Myocyte (in vitro differentiated cells): ENCODE measurements around the gene SMYD5. TPM values are rescaled to one million over a fixed set of nuclear protein-coding genes. Genes with fewer than 3 reads are reported as not detected.
"Not testable (repeated sequence)": the region's sequence is repeated elsewhere in the genome, so short reads cannot be mapped to it uniquely, and the experiment has no call there.

Experiments used
- DNase-seq: peaks from one replicate; pipeline ENCODE4 v3.0.0-alpha.2; 2012; ENCODE audit warnings: low read depth
- total RNA-seq: library from RNA; depleted of rRNA; stranded (reverse); fragments of >200 nt; gene quantifications from 2 replicates; pipeline ENCODE4 v1.2.3, GENCODE V29; 2014

SMYD5 gene
- total RNA-seq, 1 donor from 2014 or later = 18.9 TPM

DNA sequence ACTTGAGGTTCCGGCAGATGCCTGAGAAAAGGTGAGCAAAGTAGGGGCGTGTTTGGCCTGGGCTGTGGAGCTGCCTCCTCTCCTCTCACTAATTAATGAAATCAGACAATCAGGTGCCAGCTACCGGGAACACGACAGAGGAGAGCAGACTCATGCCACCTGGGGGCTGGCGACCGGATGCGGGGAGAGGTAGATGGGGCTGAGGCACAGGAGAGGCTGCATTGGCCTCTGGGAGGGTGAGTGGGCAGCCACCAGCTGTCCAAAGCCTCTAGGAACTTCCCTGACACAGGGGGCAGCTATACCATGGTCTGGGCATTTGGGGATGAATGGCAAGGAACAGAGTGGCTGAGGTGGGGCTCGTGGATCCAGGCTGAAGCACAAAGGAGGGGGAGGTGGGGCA lies 45.2 kb downstream of the SMYD5 start:
- no peak for DNase-seq

- DNase-seq = no peak
Observed at GRCh38 chr2:73259704-73260337, 45.8 kb downstream of the SMYD5 start.

DNA sequence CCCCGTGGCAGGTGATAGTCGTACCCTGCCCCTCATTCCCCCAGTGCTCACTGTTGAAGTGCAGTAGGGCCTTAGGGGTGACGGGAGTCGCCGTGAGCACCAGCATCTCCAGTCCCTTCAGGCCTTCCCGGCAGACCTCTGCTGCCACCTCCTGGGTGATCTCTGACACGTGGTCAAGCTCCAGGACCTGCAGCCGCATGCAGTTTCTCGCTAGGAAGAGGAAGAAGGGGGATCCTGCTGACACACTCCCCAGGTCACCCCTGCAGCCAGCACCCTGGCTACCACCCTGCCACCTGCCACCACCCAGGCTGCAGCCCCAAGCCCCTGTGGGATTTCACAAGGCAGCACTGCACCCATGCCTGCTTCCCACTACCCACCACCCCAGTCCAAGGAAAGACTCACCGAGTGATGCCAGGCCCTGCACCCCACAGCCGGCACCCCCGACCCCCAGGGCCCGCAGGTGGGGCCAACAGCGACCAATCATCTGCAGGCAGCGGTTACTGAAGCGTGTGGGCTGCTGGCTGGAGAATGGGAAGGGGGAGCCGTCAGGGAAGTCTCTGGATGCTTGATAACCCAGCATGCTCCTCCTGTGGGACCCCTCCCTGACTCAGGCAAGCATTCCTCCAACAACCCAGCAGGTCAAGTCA lies 46.4 kb downstream of the SMYD5 start:
- peak; percentile 64 for DNase-seq

DNA sequence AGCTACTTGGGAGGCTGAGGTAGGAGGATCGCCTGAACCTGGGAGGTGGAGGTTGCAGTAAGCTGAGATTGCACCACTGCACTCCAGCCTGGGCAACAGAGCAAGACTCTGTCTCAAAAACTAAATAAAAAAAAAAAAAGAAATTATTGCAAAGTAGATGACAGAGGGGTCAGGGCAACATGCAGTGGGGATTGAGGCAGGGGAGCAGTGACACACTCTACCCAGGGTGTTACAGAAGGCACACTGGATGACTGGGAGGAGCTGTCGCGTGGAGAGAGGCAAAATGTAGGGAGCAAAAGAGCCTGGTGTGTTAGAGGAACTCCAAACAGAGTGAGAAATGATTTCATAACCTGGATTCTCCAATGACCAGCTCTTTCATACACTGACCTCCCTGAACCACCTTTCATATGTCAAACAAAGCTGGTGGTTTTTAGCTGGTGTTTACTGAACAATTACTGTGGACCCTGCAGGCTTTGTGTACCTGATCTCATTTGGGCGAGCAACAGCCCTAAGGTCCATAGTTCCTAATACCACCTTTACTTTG lies 48.1 kb downstream of the SMYD5 start:
- DNase-seq = no peak

DNA sequence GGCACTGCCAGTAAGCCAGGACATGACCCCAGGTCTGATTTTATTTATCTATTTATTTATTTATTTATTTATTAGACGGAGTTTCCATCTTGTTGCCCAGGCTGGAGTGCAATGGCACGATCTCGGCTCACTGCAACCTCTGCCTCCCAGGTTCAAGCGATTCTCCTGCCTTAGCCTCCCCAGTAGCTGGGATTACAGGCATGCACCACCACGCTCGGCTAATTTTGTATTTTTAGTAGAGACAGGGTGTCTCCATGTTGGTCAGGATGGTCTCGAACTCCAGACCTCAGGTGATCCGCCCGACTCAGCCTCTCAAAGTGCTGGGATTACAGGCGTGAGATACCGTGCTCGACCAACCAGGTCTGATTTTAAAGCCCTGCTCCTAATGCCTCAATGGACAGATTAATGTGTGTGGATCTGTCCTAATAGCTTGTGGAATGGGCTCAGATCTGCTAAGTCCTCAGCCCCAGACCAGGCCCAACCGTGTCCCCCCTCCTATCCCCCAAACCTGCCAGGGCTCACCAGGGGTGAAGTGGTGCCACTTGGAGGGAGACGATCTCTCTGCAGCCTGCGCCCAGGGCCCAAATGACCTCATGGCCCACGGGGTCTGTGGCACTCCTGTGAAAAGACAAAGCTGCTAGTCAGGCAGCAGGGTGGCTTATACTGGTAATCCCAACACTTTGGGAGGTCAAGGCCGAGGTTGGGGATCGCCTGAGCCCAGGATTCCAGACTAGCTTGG lies 48.8 kb downstream of the SMYD5 start:
- DNase-seq = not testable (repeated sequence)

- DNase-seq = no peak
Observed at GRCh38 chr2:73263540-73264331, 49.7 kb downstream of the SMYD5 start.

GRCh38 chr2:73264332-73264606 lies 50.2 kb downstream of the SMYD5 start:
- DNase-seq = no peak

- DNase-seq = no peak
Observed at GRCh38 chr2:73264783-73265182, 50.7 kb downstream of the SMYD5 start.

DNA sequence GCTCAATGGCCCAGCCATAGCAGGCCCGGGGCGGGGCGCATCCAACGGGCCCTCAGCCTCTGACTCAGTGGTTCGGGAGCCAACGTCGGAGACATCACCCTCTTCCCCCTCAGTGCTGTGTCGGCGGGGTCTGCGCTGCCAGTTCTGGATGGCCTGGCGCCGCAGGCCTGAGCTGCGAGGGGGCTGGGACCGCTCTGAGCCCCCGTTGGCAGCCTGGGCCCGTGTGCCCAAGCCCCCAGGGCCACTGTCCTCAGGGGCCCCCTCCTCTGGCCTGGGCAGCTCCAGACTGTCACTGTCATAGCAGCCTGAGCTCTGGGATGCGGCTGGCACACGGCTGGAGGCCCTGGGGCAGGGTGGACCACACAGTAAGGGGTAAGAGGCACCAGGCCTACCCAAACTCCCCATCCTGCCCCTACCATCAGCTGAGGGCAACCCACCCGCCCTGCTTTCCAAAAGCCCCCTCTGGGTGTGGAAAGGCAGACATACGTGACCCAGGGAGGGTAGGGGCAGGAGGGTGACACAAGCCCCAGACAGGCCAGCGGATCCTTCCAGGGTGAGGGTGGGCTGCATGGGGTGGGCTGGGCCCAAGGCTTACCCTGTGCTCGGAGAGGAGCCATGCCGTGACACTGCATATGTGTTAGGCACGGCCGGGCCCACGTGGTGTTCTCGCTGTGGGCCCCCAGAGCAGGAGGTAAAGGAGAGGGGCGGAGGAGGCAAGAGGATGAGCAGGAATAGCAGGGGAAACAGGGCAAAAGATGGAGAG lies 51.4 kb downstream of the SMYD5 start:
- no peak for DNase-seq

- peak; percentile 90 for DNase-seq
Observed at GRCh38 chr2:73266061-73266901, 52.2 kb downstream of the SMYD5 start.

DNA sequence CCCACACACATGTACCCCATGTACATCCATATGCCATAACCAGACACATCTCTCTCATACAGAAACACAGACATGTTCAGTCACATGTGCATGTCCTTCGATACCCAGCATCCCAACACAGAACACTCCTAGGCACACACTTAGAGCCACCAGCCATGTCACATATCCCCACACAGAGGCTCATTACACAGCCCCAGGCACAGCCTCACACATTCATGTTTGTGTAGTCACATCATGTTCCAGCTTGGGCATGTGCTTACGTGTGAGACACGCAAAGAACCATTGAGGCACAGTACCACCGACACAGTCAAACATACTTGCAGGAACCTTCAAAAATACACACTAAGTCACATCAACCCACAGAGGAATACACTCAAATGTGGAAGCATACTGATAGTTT lies 53.0 kb downstream of the SMYD5 start:
- no peak for DNase-seq

GRCh38 chr2:73268366-73268829 lies 54.4 kb downstream of the SMYD5 start:
- no peak for DNase-seq

- peak; percentile 19 for DNase-seq
Observed at GRCh38 chr2:73268830-73269685, 55.0 kb downstream of the SMYD5 start.

GRCh38 chr2:73269686-73270465 lies 55.8 kb downstream of the SMYD5 start:
- no peak for DNase-seq

DNA sequence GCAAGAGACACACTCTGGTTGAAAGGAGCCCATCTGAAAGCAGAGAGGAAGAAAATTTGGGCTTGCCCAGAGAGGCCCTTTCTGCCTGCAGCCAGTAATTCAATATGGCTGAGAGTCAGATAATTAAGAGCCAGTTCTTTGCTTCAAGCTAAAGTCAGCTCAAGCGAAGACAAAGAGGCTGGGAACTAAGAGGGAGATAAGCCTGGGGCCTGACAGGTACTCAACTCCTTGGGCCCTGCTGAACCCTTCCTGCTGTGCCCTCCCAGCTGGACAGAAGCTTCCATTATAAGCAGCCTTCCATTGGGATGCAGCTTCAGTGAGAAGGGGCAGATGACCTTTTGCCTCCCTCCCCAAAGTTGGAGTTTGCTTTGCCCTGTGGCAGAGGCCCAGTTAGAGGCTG lies 58.2 kb downstream of the SMYD5 start:
- no peak for DNase-seq
